HG03103 (cell line): ENCODE measurements around the gene DCHS2.
"Not testable (repeated sequence)": the region's sequence is repeated elsewhere in the genome, so short reads cannot be mapped to it uniquely, and the experiment has no call there.

ENCODE experiments used
- ATAC-seq: cut with Tn5 transposase; IDR thresholded peaks from one replicate; pipeline ENCODE4 v1.9.1; 2021; ENCODE audit warnings: low read depth; ENCODE audit not compliant: unreplicated experiment

Gene DCHS2

GRCh38 chr4:154231806-154232478, 259.7 kb downstream of the DCHS2 start:
- no peak for ATAC-seq

- no peak for ATAC-seq
These were observed 260.9 kb downstream of the DCHS2 start for GRCh38 chr4:154230723-154231122.

- no peak for ATAC-seq
These were observed 261.5 kb downstream of the DCHS2 start for GRCh38 chr4:154230091-154230490.

- no peak for ATAC-seq
These were observed 268.7 kb downstream of the DCHS2 start for GRCh38 chr4:154222875-154223274.

- ATAC-seq: no peak
These were observed 273.5 kb downstream of the DCHS2 start for GRCh38 chr4:154218051-154218450.

GRCh38 chr4:154217384-154217783, 274.2 kb downstream of the DCHS2 start:
- not testable (repeated sequence) for ATAC-seq

GRCh38 chr4:154211506-154211905, 280.1 kb downstream of the DCHS2 start:
- ATAC-seq: no peak

GRCh38 chr4:154208424-154208823, 283.2 kb downstream of the DCHS2 start:
- no peak for ATAC-seq

- no peak for ATAC-seq
These were observed 286.1 kb downstream of the DCHS2 start for GRCh38 chr4:154205471-154205870.

- no peak for ATAC-seq
These were observed 296.9 kb downstream of the DCHS2 start for GRCh38 chr4:154194649-154195048.

- ATAC-seq: no peak
These were observed 299.0 kb downstream of the DCHS2 start for GRCh38 chr4:154192585-154192984.

GRCh38 chr4:154189346-154189745, 302.3 kb downstream of the DCHS2 start:
- no peak for ATAC-seq

GRCh38 chr4:154186888-154187287, 304.7 kb downstream of the DCHS2 start:
- no peak for ATAC-seq

- ATAC-seq: no peak
These were observed 305.6 kb downstream of the DCHS2 start for GRCh38 chr4:154186035-154186434.

GRCh38 chr4:154184238-154184637, 307.4 kb downstream of the DCHS2 start:
- no peak for ATAC-seq

- no peak for ATAC-seq
These were observed 308.3 kb downstream of the DCHS2 start for GRCh38 chr4:154183264-154183663.
